NCI-H82 (cell line): ENCODE measurements around the gene MVB12B.

Source experiments
- DNase-seq: peaks from one replicate; lab custom pipeline; 2025; lab: John Stamatoyannopoulos, UW

Gene MVB12B

DNA sequence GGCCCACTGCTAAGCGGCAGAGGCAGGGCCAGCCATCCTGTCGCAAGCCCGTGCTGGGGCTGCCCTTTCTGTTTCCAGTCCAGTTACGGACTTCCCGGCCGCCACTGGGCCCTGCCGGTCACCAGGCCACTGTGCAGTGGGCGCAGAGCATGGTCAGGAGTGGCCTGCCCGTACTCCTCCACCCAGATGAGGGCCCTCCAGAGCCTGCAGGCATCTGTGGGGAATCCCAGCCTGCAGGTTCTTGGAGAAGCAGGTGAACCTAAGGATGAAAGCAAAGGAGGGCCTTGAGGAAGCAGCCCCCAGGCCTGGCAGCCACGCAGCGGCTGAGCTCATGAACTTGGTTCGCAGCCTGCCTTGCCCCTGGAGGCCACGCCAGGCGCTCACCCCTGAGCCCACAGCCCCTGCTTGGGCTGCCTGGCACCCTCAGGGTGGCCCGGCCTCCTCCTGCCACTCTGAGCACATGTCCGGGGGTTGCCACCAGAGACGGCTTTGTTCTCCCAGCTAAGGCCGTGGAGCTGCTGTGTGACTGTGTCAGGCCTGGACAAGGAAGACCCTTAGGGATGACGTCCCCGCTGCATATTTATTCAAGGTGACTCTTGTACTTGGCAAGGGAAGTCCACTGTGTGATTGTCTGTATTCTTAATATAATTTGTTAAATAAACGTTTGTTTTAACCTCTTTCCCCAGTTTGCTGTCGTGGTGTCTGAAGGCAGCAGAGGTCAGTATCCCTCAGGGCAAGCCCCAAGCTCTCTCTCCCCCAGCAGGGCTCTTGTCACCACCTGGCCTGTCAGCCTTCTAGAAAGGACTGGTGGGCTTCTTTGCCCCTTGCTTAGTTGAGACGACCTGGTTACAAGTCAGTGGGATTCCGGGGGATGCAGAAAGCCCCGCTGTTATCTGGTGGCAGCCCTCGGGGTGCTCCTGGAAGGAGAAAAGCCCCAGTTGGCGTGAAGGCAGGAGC lies 180.0 kb downstream of the MVB12B start:
- DNase-seq = no peak

DNA sequence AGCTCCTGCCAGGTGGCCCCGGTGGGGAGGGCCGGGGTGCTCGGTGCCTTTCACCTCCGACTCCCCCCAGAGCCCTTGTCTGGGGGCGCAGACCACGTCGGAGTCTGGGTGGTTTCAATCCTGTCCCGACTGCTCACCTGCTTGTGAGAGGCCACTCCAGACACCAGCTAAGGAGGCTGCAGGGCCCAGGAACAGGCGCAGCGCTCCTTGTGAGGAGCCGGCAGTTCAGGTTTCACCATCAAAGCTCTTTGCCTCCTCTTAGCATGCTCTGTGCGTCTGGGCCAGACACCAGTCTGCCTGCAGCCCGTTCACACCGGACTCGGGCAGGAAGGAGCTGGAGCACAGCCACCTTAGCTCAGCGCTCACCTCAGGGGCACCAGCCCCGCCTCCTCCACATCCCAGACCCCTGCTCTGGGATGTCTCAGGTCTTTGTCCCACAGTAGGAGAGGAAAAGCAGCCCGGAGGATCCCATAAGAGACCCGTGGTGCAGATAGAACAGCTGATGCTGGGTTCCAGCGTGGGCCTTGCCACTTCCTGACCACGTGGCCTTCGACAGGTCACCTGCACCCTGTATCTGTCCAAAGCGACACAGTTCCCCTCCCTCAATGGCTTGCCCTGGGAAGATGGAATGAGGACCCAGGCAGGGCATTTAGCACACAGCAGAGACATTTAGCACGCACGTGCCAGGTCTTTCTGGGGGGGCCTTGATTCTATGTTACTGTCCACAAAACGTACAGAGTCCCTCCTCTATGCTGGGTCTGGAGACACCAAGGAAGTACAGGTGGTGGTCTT lies 180.9 kb downstream of the MVB12B start:
- no peak for DNase-seq

DNA sequence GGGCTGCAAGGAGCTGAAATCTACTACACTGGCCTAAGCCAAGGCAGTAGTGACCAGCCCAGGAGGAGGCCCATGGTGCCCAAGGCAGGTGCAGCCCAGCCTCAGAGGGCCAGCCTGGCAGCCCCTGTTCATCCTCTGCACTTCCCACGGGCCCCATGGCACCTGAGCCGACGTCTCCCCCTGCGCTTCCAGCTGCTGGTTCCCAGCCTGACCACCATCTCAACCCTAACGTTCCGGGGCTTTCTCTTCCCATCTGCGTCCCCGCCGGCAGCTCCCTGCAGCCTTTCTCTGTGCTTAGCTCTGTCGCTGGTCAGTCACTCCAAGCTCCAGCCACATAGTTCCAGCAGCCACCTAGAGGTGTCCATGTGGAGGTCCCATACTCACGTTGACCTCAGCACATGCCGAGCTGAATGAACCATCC lies 181.6 kb downstream of the MVB12B start:
- no peak for DNase-seq

DNA sequence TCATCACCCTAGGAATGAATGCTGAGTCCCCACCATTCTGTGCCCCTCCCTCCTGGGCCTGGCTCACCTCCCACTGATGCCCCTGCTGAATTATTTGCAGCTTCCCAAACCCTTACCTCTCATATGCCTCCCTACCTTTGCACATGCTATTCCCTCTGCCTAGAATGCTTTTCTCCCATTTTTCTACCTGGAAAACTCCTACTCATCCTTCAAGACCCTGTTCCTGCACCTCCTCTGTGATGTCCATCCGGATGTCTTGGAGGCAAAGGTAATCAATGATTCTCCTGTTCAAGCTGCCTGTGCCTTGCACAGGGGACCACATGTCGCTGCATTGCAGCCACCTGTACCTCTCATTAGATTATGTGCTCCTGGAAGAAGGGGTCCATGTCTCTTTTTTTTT lies 182.3 kb downstream of the MVB12B start:
- no peak for DNase-seq

DNA sequence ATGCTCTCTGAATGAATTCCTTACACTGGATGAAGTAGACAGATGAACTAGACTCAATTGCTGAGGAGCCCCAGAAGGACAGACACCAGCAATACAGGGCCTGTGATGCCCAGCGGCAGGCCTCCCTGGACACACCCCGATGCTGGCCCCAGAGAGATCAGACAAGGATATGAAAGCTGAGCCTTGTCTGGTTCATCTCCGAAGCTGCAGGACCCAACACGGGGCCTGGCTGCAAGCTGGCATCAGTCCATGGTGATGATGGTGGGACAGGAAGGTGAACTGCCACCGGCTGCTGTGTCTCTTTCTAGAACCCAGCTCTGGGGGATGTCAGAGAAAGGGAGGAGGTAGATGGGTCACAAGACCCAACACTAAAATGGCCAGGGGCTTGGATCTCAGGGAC lies 183.1 kb downstream of the MVB12B start:
- DNase-seq = no peak

DNA sequence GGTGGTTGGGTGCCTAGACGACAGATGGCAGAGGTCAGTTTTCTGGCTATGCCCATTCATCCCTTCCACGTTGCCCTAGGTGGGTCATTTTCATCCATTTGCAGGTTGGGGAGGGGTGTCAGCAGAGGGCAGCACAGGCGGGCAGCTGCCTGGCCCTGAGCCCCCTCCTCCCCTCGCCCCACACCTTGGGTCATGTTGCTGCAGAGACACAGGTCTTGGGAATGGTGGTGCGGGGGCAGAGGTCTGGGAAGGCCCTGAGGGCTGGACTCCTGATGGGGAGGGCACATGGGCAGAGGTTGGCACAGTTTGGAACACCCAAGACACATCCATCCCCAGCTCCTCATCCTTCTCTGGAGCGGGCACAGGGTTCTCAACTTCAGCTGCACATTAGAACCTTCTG lies 183.9 kb downstream of the MVB12B start:
- no peak for DNase-seq

DNA sequence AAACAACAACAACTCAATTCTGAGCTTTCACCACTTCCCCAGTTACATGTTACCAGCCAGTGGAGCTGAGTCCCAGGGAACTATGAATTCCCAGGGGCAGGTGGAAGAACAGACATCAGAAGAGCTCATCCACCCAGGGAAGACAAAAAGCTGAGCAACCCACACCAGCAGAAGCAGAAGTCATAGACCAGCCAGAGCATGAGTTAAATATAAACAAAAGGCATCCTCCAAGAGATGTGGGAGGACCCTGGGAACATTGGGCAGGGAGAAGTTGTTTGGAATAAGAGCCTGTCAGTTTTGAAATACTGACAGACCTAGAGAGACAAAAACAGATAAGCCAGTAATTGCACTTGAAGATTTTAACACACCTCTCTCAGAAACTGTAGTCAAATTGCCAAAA lies 184.8 kb downstream of the MVB12B start:
- no peak for DNase-seq

DNA sequence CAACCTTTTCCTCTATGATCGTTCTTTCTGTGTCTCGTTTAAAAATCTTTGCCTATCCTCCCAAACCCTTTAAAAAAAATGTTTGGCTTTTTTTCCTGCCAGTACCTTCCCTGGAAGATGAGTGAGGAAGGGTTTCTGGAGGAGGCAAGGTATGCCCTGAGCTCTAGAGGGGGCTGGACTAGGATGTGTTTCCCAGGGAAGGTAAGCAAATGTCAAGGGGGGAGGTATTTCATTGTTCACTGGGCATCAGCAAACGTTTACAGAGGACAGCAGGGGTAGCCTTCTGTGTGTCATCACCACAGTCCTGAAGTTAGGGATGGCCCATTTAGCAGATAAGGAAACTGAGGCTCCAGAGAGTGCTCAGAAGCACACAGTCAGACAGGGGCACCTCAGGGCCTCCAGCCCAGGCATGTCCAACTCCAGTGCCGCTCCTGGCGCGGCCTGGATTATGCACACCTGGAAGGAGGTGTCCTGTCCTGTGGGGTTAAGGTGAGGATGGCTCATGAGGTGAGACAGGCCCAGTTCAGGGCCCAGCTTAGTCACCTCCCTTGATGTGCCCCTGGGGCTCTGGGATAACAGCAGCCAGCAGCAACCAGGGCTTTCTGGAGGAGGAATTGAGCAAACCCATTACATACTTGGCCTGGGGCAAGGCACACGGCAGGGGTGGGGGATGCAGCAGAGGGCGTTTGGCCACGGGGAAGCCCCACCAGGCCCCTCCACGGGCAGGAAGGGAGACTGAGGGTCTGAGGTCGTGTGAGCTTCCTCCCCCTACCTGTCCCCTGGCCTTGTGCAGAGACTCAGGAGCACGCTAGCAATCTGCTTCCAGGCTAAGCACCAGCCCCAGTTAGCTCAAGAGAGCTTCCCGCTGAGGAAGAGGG lies 186.8 kb downstream of the MVB12B start:
- no peak for DNase-seq

DNA sequence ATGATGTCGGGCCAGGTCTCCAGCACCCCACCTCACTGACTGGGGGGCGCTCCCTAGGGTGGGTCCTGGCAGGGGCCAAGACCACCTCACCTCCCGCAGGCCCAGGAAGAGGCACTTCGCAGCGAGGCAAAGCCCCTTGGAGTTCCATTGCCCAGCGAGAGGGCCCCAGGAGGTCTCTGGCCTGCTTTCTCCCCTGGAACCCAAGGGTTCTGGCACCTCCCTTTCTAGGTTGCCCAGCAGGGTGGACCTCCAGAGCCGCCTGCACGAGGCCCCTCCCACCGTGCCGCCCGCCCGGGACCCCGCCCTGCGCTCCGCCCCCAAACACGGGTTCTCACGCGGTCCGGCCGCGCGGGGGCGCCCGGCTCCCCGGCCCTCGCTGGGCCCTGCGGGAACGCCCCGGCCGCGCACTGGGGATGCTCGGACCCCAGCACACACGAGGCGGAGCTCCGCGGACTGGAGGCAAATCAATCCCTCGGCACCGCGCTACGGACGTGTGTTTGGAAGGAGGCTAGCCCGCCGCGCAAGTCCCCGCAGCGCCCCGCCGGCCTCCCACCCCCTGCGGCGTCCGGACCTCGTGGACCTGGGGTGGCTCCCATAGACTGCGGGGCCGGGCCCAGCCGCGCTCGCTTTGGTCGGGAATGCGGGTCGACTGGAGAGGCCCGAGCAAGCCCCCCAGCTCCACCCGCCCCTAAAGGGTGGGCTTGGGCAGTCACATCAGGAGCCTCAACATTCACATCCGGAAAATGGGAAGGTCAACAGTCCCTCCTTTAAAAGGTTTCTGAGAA lies 187.6 kb downstream of the MVB12B start:
- DNase-seq = peak; percentile 79

DNA sequence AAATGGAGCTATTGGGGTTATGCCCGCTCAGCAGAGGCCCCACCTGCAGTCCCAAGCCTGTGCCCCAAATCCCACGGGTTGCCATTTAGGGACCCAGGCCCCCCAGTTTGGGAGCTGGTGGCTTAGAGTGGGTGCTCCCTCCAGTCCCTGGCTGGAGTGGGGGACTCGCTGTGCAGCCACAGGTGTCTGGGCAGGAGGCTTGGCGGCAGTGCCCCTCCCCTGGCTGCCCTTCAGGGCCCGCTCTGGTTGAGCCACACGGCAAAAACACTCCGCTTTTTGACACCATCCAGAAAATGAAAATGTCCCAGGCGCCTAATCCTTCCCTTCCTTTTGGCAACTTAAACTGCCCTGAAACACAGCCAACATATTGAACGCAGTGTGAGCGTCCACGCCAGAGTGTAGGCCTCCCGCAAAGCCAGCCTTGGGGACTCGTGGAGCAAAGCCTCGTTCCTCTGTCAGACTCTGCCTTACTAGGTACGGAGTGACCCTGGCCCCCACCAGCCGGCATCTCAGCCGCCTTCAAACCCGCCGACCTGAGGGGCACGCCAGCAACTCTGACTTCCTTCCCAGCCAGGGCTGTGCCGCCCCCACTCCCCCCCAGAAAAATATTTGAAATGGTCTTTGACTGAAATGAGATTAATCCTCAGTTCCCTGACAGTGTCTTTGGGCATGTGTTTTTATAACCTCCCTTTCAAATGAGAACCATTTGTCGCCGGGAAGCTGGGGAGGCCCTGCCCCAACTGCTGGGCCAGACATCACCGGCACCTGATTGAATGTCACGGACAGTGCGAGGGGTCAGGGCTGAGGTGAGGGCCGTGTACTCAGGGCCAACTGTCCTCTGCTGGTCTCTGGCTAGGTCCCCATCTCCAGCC lies 188.6 kb downstream of the MVB12B start:
- no peak for DNase-seq

DNA sequence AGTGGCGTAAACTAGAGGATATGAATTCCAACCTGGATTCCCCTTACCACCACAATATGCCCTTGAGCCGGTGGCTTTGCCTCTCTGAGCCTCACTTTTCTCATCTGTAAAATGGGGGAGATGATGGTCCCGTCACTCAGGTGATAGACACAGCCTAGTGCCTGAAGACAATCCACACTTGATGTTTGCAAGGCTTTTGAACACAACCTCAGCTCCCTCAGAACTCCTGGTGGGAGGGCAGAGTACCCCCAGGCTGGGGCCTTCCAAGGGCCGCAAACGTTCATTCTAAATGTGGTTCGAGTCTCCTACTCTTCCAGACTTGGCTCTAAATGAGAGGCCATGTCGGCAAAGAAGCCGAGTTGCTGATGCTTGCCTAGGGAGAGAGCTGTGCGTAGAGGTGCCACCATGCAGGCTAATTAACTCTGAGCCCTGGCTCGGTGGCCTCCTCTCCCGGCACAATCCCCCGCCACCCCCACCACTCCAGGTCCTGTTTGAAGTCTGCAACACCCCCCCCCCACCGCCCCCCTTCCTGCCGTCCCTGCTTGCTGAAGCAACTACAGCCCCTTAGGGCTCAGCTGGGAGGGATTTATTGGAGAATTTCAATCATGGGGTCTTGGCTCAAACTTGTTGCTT lies 189.4 kb downstream of the MVB12B start:
- DNase-seq = no peak

DNA sequence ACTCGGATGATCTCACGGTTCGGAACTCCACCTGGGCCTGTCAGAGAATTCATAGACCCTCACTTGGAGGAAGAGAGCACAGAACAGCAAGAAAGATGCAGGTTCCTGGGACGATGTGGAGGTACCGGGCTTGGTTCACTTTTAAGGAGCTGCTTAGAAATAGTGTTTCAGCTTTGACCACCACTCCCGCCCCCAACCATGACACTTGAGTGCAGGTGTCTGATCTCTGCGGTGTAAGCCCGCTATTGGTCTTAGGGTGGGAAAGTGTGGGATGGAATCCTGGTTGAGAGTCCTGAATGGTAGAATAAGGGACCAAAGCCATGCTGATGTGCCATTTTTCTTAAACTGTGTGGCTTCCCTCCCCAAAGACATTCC lies 189.9 kb downstream of the MVB12B start:
- DNase-seq = no peak

DNA sequence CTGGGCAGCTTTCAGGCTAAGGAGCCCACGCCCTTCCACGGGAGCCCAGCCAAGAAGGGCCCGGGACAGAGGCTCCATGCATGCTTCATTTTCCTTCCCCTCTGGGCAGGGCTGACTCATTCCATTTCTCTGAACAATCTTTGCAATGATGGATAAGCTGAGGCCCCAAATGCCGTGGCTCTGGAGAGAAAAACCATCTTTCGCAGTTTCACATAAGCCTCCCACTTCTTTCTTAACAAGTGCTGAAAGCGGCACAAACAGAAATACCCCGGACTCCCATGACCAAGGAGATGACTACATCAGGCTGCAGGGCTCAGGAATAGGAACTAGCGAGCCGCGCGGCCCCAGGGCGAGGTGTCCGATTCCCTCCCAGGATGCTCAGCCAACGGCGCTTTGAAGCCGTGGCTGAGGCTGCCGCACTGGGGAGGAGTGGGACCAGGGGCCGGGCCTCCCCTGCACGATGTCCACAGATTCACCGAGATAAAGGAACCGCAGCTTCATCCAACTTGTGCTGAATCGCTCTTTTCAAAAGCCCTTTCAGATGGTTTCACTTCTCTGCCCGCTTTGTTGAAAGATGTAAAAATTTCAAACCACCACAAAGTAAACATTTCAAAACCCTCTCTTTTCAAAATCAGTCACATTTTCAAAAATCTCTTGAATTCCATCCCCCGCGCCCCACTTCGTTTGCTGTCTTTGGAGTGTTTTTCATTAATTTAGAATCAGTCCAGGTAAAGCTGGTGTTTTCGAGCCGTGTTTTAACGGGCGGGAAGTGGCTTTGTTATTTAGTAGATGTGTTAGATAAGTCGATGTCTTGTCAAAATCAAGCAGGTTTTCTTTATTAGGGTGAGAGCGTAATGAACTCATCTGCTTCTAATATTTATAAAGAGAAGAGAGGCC lies 190.6 kb downstream of the MVB12B start:
- peak; percentile 63 for DNase-seq

DNA sequence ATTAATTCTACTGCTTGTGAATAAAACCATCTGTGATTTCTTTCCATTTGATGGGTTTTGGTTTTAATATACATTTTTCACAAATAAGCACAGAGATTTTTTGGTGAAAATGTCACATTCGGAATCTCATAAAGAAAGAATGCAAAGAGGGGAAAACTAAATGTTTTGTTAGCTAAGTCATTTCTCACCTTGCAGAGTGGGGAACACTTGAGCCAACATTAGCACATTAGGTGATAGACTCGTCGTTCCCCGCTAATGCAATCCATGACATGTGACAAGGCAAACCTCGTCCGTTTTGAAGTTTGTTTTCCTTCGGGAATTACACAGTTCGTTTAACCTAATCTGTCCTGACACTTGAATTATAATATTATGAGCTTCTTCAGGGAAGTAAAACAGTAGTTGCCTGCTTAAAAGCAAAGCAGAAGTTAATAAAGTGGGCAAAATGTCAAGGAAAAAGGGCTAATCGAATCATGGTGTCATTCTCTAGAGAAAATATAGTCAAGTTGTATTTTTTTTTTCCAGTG lies 191.3 kb downstream of the MVB12B start:
- peak; percentile 59 for DNase-seq

DNA sequence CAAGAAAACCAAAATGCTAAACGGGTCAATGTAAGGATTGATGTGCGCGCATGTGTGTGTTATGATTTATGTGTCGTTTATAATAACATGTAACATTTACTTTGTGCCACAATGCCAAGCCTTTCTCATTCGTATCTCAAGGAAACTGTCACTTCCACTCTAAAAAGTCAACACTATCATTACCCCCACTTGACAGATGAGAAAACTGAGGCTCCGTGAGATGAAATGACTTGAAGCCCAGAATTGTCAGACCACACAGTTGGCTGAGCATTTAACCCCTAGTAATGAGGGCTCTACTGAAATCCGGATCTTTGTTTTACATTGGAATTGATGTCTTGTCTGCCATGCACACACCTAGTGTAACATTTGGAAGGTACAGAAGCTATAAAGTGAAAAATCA lies 192.1 kb downstream of the MVB12B start:
- no peak for DNase-seq

DNA sequence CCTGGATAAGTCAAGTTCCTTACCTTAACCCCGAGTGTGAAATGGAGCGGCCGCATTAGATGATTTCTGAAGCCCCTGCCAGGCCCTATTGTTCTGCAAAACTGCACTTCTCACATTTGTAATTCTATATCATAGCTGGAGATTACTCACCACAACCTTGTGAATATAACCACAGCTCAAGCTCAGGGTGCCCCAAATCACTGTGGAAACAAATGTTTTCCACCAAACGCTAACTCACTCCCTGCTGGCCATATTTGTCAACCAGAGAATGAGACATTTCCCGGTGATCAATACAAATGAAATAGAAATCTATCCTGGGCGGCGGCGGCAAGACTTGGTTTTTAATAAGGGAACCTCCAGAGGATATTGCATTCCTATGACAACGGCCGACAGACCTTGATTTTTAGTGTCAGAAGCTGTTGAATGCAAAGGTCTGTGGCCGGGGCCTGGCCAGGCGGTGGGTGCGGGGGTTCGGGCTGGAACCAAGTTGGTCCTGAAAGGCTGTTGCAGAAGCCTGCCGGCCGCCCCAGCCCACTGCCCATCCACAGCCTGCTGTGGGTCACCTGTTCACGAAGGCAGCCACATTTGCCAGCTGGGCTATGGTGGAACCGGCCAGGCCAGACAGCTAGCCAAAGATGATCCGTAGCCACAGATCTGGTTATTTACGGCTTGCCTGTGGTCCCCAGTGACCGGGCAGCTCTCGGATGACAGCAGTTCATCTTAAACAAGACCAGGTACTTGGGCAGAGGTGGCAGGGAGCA lies 193.2 kb downstream of the MVB12B start:
- DNase-seq = no peak

DNA sequence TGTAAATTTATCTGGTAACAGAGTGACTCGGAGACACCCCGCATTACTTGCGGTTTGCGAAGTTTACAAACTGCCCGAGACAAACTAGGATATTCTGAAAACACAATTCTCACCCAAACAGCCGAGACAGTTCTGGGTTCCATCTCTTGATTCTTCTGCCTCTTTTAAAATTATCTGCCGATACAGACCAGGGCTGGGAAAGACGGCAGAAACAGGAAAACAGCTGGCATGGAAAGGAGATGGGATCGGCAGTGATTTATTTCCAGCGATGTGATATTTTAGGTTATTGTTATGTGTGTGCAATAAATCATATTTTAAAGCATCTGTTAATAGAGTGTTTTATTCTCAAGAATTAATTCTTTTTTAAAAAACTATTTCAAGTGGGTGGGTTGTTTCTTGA lies 193.8 kb downstream of the MVB12B start:
- no peak for DNase-seq

DNA sequence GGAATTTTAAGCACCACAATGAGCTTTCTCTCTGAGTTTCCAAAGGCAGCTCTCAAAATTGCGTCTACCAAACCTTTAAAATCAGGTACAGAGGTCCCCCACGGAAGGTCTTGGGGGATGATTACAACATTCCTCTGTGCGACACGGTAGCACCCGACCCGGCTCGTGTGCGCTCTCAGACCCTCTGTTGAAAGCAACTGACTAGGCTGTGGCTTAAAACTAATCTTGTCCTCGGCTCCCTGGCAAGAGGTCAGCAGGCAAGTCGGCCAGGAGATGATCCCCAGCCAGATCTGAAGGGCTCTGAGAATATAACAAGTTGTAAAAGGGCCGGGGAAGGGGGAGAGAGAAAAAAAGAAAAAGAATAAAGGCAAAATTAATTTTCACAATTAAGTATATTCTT lies 194.5 kb downstream of the MVB12B start:
- DNase-seq = peak; percentile 53
